Thymus (tissue), 11 donors: ENCODE data around the gene IGF1R. TPM values are rescaled to one million over a fixed set of nuclear protein-coding genes. Genes with fewer than 3 reads are reported as not detected.
A peak's percentile ranks its signal among the peaks of the same experiment; 100 is the strongest.

ENCODE experiments used
- DNase-seq, 9 donors: peaks; one replicate each; pipeline ENCODE4 v3.0.0-alpha.2; 2013; ENCODE audit warnings: low spot score in 9 of 9, low read depth in 6 of 9, missing footprints in 1 of 9
- H3K27ac ChIP-seq, 2 donors: one replicate each; pipeline ENCODE4 v1.5.1; 2013; ENCODE audit warnings: control low read depth in 1 of 2, low read depth in 1 of 2, low read length in 1 of 2, mild to moderate bottlenecking in 1 of 2, moderate library complexity in 1 of 2
- H3K27me3 ChIP-seq, 2 donors: one replicate each; pipeline ENCODE4 v1.5.1; 2013; ENCODE audit warnings: low read length in 1 of 2; ENCODE audit not compliant: control insufficient read depth in 2 of 2, insufficient read depth in 1 of 2
- H3K36me3 ChIP-seq, 2 donors: one replicate each; pipeline ENCODE4 v1.5.1; 2013; ENCODE audit warnings: low read length in 1 of 2, mild to moderate bottlenecking in 1 of 2, moderate library complexity in 1 of 2; ENCODE audit not compliant: control insufficient read depth in 2 of 2, insufficient read depth in 2 of 2
- H3K4me1 ChIP-seq, 2 donors: one replicate each; pipeline ENCODE4 v1.5.1; 2013; ENCODE audit warnings: low read length in 2 of 2; ENCODE audit not compliant: control insufficient read depth in 2 of 2, insufficient read depth in 2 of 2
- H3K4me3 ChIP-seq, 2 donors: one replicate each; pipeline ENCODE4 v1.5.1; 2013; ENCODE audit warnings: low read length in 2 of 2, control low read depth in 1 of 2, mild to moderate bottlenecking in 1 of 2
- H3K9me3 ChIP-seq, 2 donors: one replicate each; pipeline ENCODE4 v1.5.1; 2013; ENCODE audit warnings: low read length in 1 of 2, mild to moderate bottlenecking in 1 of 2; ENCODE audit not compliant: control insufficient read depth in 2 of 2, insufficient read depth in 1 of 2
- WGBS: extraction: QIAGEN DNeasy Blood & Tissue Kit; methylation state at CpG from one replicate; pipeline ENCODE4 v1.1.7; 2013; 5-methylcytosine and 5-hydroxymethylcytosine counted together
- polyA plus RNA-seq: library from polyadenylated mRNA; stranded (reverse); fragments of 200-250 nt; gene quantifications from one replicate; pipeline ENCODE4 v1.2.3, GENCODE V29; 2013
- total RNA-seq: library from RNA; stranded (reverse); fragments of 120-200 nt; gene quantifications from one replicate; pipeline ENCODE4 v1.2.4, GENCODE V29; 2013
- donor health status: healthy.

The IGF1R gene
- total and polyA plus RNA-seq, 2 donors, result 10.0 to 11.0 TPM

- Histone ChIP-seq H3K27me3 (no peaks in the 10 kb centered on the region), H3K36me3 (no peaks in the 10 kb centered on the region)
- WGBS, result 98% methylated on average over 5 of the region's 5 CpGs
Measured at GRCh38 chr15:98815207-98815606, 166.9 kb downstream of the IGF1R start.

GRCh38 chr15:98817745-98818144 is 169.4 kb downstream of the IGF1R start:
- no peaks in the 10 kb centered on the region for H3K9me3 ChIP-seq
- no peaks in the 10 kb centered on the region for H3K4me1 ChIP-seq
- WGBS, result 97% methylated on average over 2 of the region's 2 CpGs
- DNase-seq, result no peak
- no peaks in the 10 kb centered on the region for H3K36me3 ChIP-seq
- no peaks in the 10 kb centered on the region for H3K27me3 ChIP-seq
- H3K27ac ChIP-seq, result no peak overlapping the region
- no peak overlapping the region for H3K4me3 ChIP-seq

More at GRCh38 chr15:98815207-98815606, 166.9 kb downstream of the IGF1R start:
- no peak overlapping the region for H3K4me3 ChIP-seq
- DNase-seq, result no peak
- no peak overlapping the region for H3K27ac ChIP-seq
- no peaks in the 10 kb centered on the region for H3K9me3 ChIP-seq
- H3K4me1 ChIP-seq, result no peaks in the 10 kb centered on the region

DNA sequence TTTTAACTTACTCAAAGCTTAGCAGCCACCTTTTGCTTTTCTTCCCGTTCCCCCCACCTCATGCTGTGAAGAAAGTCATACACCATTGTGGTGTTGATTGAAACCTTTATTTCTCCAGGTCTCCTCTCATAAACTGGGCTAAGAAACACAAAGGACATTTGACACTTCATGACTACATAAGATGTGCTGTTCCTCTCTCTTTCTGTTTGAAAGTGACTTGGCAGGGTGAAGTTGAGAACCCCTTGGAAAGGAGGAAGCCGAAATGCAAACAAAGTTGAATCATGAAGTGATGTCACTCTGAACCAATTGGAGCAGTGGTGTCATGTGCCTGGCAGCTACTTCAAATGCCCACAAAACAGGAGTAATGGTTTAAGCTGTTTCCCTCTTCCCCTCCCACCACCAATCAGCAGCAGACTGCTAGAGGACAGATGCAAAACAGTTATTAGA is 174.7 kb downstream of the IGF1R start:
- no peaks in the 10 kb centered on the region for H3K27me3 ChIP-seq
- 79% methylated on average over 2 of the region's 2 CpGs for WGBS

GRCh38 chr15:98823616-98824015 is 175.3 kb downstream of the IGF1R start:
- H3K4me1 ChIP-seq, result peaks cover 3 to 5% of the 10 kb centered on the region in 2 donors
- H3K4me3 ChIP-seq, result no peak overlapping the region
- no peaks in the 10 kb centered on the region for H3K36me3 ChIP-seq
- H3K27me3 ChIP-seq, result no peaks in the 10 kb centered on the region
- DNase-seq, result no peak
- H3K27ac ChIP-seq, result no peak overlapping the region
- H3K9me3 ChIP-seq, result peaks cover 1 to 5% of the 10 kb centered on the region in 2 donors

More for the DNA sequence above, 174.7 kb downstream of the IGF1R start:
- H3K4me1 ChIP-seq, result peaks cover 3 to 5% of the 10 kb centered on the region in 2 donors
- H3K9me3 ChIP-seq, result peaks cover 0 to 5% of the 10 kb centered on the region in 2 donors
- peak in 2 of 9 donors; percentile 26 to 44 for DNase-seq
- no peak overlapping the region for H3K27ac ChIP-seq
- no peaks in the 10 kb centered on the region for H3K36me3 ChIP-seq
- H3K4me3 ChIP-seq, result no peak overlapping the region

DNA sequence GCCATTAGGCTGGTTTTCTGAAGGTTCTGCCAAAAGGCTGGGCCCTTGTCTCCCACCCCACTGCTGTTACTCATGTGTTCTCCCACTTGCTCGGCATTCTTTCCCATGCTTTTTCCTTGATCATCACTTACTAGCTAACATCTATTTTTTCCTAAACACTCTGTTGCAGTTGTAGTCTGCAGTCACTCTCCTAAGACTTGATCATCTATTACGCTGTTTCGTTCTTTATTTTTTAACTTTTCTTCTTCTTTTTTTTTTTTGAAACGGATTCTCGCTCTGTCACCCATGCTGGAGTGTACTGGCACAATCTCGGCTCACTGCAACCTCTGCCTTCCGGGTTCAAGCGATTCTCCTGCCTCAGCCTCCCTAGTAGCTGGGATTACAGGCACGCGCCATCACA is 176.3 kb downstream of the IGF1R start:
- Histone ChIP-seq H3K36me3 (no peaks in the 10 kb centered on the region), H3K9me3 (peaks cover 1 to 9% of the 10 kb centered on the region in 2 donors), H3K27ac (no peak overlapping the region), H3K4me3 (no peak overlapping the region), H3K27me3 (no peaks in the 10 kb centered on the region), H3K4me1 (peaks cover 3 to 5% of the 10 kb centered on the region in 2 donors)
- DNase-seq, result no peak
- 98% methylated on average over 10 of the region's 10 CpGs for WGBS

DNA sequence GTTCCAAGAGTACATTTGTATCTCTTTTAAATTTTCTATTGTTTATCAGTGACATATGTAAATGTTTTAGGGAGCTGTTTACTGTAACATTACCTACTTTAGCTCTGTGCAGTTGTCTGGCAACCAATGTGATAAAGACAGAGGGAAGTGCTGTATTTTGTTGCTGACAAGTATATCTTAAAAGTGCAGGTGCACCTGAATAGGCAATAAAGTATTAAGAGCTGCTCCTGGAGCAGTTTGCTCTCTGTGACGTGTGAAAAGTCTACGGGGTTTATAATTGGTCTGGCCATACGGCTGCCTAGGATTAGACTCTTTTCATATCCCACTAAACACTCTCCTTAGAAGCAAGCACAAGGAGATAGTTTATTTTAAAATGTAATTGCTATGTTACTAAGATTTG is 178.3 kb downstream of the IGF1R start:
- Histone ChIP-seq H3K9me3 (peaks cover 1 to 26% of the 10 kb centered on the region in 2 donors), H3K36me3 (peaks cover 0 to 3% of the 10 kb centered on the region in 2 donors), H3K27me3 (no peaks in the 10 kb centered on the region), H3K27ac (no peak overlapping the region), H3K4me1 (peaks cover 3 to 5% of the 10 kb centered on the region in 2 donors), H3K4me3 (no peak overlapping the region)
- WGBS, result 95% methylated on average over 3 of the region's 3 CpGs
- no peak for DNase-seq

DNA sequence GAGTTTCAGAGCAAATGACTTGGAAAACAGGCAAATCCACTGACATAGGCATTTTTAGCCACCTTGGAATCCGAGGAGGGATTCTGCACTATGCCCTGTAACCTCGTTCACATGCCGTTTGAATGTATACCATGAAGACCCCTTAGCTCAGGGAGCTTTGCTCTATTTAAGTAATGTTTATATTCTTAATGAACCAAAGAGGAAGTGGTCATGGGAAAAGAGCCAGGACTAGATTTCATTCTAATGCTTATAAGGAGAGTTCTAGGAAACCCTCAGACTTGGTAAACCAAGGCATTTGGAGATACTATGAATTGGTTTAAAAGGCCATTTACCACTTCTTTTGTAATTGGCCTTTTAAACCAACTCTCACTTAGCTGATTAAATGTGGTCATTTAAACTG is 178.9 kb downstream of the IGF1R start:
- Histone ChIP-seq H3K4me3 (no peak overlapping the region), H3K27ac (no peak overlapping the region), H3K36me3 (peaks cover 0 to 3% of the 10 kb centered on the region in 2 donors), H3K27me3 (no peaks in the 10 kb centered on the region), H3K9me3 (peaks cover 1 to 29% of the 10 kb centered on the region in 2 donors), H3K4me1 (peaks cover 3 to 5% of the 10 kb centered on the region in 2 donors)
- no peak for DNase-seq
- 79% methylated on average over 3 of the region's 3 CpGs for WGBS

GRCh38 chr15:98830034-98830634 is 181.8 kb downstream of the IGF1R start:
- H3K36me3 ChIP-seq, result peaks cover 0 to 3% of the 10 kb centered on the region in 2 donors
- no peak overlapping the region for H3K4me3 ChIP-seq
- H3K27ac ChIP-seq, result no peak overlapping the region
- H3K9me3 ChIP-seq, result peaks cover 1 to 26% of the 10 kb centered on the region in 2 donors
- no peaks in the 10 kb centered on the region for H3K27me3 ChIP-seq
- DNase-seq, result no peak
- no peaks in the 10 kb centered on the region for H3K4me1 ChIP-seq
- 98% methylated on average over 4 of the region's 4 CpGs for WGBS

DNA sequence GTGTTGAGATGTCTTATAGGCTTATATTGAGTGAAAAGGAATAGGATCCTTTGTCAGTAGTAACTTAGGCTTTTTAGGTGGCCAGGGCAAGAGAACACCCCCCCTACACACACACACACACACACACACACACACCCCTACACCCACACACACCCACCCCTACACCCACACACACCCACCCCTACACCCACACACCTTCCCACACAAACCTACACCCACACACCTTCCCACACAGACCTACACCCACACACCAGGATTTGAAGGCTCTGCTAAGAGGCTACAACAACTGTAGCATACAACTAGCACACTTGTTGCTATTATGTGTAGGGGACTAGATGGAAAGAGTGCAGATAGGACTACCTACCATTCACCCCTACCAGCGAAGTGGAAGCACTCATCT is 186.6 kb downstream of the IGF1R start:
- H3K9me3 ChIP-seq, result peaks cover 0 to 17% of the 10 kb centered on the region in 2 donors
- no peak overlapping the region for H3K4me3 ChIP-seq
- H3K27ac ChIP-seq, result no peak overlapping the region
- no peaks in the 10 kb centered on the region for H3K27me3 ChIP-seq
- 95% methylated on average over 1 of the region's 1 CpG for WGBS
- H3K36me3 ChIP-seq, result peaks cover 0 to 2% of the 10 kb centered on the region in 2 donors
- no peak for DNase-seq
- H3K4me1 ChIP-seq, result no peaks in the 10 kb centered on the region
